ENCODE data around the gene WBP2NL.

DNA sequence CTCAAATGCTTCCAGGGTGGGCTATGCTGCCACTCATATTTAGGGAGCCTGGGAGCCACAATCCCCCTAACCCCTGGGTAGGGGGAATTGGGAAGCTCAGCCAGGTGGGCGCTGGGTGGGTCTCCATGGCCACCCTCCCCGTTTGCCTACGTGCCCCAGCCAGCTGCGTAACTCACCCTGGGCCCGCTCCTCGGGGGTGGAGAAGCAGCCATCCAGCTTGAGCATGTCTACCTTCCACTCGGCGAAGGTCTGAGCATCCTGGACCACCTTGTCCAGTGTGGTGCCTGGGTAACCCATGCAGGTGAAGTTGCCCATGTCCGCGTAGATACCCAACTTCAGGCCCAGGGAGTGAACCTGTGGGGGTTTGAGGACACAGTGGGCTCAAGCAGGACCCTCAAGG, 68.3 kb downstream of the WBP2NL start:
- TF ChIP-seq, protein P1, sequence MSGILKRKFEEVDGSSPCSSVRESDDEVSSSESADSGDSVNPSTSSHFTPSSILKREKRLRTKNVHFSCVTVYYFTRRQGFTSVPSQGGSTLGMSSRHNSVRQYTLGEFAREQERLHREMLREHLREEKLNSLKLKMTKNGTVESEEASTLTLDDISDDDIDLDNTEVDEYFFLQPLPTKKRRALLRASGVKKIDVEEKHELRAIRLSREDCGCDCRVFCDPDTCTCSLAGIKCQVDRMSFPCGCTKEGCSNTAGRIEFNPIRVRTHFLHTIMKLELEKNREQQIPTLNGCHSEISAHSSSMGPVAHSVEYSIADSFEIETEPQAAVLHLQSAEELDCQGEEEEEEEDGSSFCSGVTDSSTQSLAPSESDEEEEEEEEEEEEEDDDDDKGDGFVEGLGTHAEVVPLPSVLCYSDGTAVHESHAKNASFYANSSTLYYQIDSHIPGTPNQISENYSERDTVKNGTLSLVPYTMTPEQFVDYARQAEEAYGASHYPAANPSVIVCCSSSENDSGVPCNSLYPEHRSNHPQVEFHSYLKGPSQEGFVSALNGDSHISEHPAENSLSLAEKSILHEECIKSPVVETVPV (CRISPR knock-in tag; IDR thresholded peaks at IDR 0.05): no peak
- TF ChIP-seq, protein P2, sequence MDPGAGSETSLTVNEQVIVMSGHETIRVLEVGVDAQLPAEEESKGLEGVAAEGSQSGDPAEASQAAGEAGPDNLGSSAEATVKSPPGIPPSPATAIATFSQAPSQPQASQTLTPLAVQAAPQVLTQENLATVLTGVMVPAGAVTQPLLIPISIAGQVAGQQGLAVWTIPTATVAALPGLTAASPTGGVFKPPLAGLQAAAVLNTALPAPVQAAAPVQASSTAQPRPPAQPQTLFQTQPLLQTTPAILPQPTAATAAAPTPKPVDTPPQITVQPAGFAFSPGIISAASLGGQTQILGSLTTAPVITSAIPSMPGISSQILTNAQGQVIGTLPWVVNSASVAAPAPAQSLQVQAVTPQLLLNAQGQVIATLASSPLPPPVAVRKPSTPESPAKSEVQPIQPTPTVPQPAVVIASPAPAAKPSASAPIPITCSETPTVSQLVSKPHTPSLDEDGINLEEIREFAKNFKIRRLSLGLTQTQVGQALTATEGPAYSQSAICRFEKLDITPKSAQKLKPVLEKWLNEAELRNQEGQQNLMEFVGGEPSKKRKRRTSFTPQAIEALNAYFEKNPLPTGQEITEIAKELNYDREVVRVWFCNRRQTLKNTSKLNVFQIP (CRISPR knock-in tag; IDR thresholded peaks at IDR 0.05; ENCODE audit: borderline replicate concordance, low read depth): no peak
- TF ChIP-seq GLIS3 (CRISPR knock-in tag; IDR thresholded peaks at IDR 0.05): no peak
- TF ChIP-seq ZC3H10 (CRISPR knock-in tag; IDR thresholded peaks at IDR 0.05): no peak
- TF ChIP-seq, protein P3, sequence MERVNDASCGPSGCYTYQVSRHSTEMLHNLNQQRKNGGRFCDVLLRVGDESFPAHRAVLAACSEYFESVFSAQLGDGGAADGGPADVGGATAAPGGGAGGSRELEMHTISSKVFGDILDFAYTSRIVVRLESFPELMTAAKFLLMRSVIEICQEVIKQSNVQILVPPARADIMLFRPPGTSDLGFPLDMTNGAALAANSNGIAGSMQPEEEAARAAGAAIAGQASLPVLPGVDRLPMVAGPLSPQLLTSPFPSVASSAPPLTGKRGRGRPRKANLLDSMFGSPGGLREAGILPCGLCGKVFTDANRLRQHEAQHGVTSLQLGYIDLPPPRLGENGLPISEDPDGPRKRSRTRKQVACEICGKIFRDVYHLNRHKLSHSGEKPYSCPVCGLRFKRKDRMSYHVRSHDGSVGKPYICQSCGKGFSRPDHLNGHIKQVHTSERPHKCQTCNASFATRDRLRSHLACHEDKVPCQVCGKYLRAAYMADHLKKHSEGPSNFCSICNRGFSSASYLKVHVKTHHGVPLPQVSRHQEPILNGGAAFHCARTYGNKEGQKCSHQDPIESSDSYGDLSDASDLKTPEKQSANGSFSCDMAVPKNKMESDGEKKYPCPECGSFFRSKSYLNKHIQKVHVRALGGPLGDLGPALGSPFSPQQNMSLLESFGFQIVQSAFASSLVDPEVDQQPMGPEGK (CRISPR knock-in tag; IDR thresholded peaks at IDR 0.05; ENCODE audit: borderline replicate concordance): no peak
- TF ChIP-seq ZNF565 (CRISPR knock-in tag; conservative IDR thresholded peaks at IDR 0.05; ENCODE audit: low read depth): no peak
- no peak for TF ChIP-seq TOX (CRISPR knock-in tag; IDR thresholded peaks at IDR 0.05; ENCODE audit: borderline replicate concordance)
- TF ChIP-seq, protein P4, sequence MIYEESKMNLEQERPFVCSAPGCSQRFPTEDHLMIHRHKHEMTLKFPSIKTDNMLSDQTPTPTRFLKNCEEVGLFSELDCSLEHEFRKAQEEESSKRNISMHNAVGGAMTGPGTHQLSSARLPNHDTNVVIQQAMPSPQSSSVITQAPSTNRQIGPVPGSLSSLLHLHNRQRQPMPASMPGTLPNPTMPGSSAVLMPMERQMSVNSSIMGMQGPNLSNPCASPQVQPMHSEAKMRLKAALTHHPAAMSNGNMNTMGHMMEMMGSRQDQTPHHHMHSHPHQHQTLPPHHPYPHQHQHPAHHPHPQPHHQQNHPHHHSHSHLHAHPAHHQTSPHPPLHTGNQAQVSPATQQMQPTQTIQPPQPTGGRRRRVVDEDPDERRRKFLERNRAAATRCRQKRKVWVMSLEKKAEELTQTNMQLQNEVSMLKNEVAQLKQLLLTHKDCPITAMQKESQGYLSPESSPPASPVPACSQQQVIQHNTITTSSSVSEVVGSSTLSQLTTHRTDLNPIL (CRISPR knock-in tag; IDR thresholded peaks at IDR 0.05; ENCODE audit: low read depth): no peak
- no peak for TF ChIP-seq SNAI2 (CRISPR knock-in tag; IDR thresholded peaks at IDR 0.05)
- no peak for TF ChIP-seq RARB (CRISPR knock-in tag; IDR thresholded peaks at IDR 0.05)
